Liver (tissue), 9 donors: ENCODE results near the gene GZMH. TPM values are rescaled to one million over a fixed set of nuclear protein-coding genes. Genes with fewer than 3 reads are reported as not detected.

ENCODE experiments used
- DNase-seq: peaks from one replicate; pipeline ENCODE4 v3.0.0-alpha.2; 2017; ENCODE audit warnings: low spot score
- H3K27ac ChIP-seq, 2 donors: one replicate each; pipeline ENCODE4 v1.7.0; 2013; ENCODE audit warnings: inconsistent platforms in 2 of 2, low read length in 2 of 2, control low read depth in 1 of 2, low read depth in 1 of 2, mild to moderate bottlenecking in 1 of 2
- H3K27me3 ChIP-seq, 4 donors: one replicate each; pipeline versions ENCODE4 v1.6.1 to v1.7.0; 2013; ENCODE audit warnings: low read length in 3 of 4, inconsistent platforms in 1 of 4, mild to moderate bottlenecking in 1 of 4, moderate library complexity in 1 of 4; ENCODE audit not compliant: control insufficient read depth in 4 of 4, insufficient read depth in 4 of 4
- H3K36me3 ChIP-seq, 4 donors: one replicate each; pipeline versions ENCODE4 v1.6.1 to v1.7.0; 2013; ENCODE audit warnings: low read length in 3 of 4, mild to moderate bottlenecking in 3 of 4, low read depth in 1 of 4, moderate library complexity in 1 of 4; ENCODE audit not compliant: control insufficient read depth in 4 of 4, insufficient read depth in 3 of 4
- H3K4me1 ChIP-seq, 4 donors: one replicate each; pipeline versions ENCODE4 v1.6.1 to v1.7.0; 2013; ENCODE audit warnings: low read length in 3 of 4, mild to moderate bottlenecking in 3 of 4, moderate library complexity in 1 of 4; ENCODE audit not compliant: control insufficient read depth in 4 of 4, insufficient read depth in 4 of 4
- H3K4me3 ChIP-seq, 3 donors: one replicate each; pipeline versions ENCODE4 v1.6.1 to v1.7.0; 2013; ENCODE audit warnings: low read length in 3 of 3, control low read depth in 1 of 3, low read depth in 1 of 3, mild to moderate bottlenecking in 1 of 3
- H3K9ac ChIP-seq, 2 donors: one replicate each; pipeline ENCODE4 v1.7.0; 2013; ENCODE audit warnings: low read length in 2 of 2, mild to moderate bottlenecking in 2 of 2, moderate library complexity in 2 of 2, control low read depth in 1 of 2, low read depth in 1 of 2
- H3K9me3 ChIP-seq, 4 donors: one replicate each; pipeline versions ENCODE4 v1.6.1 to v1.7.0; 2013; ENCODE audit warnings: low read length in 3 of 4; ENCODE audit not compliant: control insufficient read depth in 4 of 4
- FOXA1 ChIP-seq: IDR thresholded peaks from 2 replicates; pipeline ENCODE4 v1.6.1; 2016; ENCODE audit warnings: antibody characterized with exemption
- FOXA2 ChIP-seq: IDR thresholded peaks from 2 replicates; pipeline ENCODE4 v1.6.1; 2016; ENCODE audit warnings: antibody characterized with exemption
- GABPA ChIP-seq, 2 donors: IDR thresholded peaks in 1 of 2; conservative IDR thresholded peaks in 1 of 2; 2 replicates each; pipeline ENCODE4 v1.6.1; 2016; ENCODE audit warnings: antibody characterized with exemption in 2 of 2, mild to moderate bottlenecking in 1 of 2, moderate library complexity in 1 of 2
- NR2F2 ChIP-seq: IDR thresholded peaks from 2 replicates; pipeline ENCODE4 v1.6.1; 2016; ENCODE audit warnings: antibody characterized with exemption
- RXRA ChIP-seq, 2 donors: IDR thresholded peaks; 2 replicates each; pipeline ENCODE4 v1.6.1; 2017 to 2018; ENCODE audit warnings: antibody characterized with exemption in 2 of 2, mild to moderate bottlenecking in 1 of 2
- SP1 ChIP-seq: IDR thresholded peaks from 2 replicates; pipeline ENCODE4 v1.6.1; 2018; ENCODE audit warnings: antibody characterized with exemption, mild to moderate bottlenecking
- TAF1 ChIP-seq: conservative IDR thresholded peaks from 2 replicates; pipeline ENCODE4 v1.6.1; 2016; ENCODE audit warnings: antibody characterized with exemption, mild to moderate bottlenecking
- YY1 ChIP-seq: IDR thresholded peaks from 2 replicates; pipeline ENCODE4 v1.6.1; 2016; ENCODE audit warnings: antibody characterized with exemption, mild to moderate bottlenecking
- ZBTB33 ChIP-seq: IDR thresholded peaks from 2 replicates; pipeline ENCODE4 v1.6.1; 2016; ENCODE audit warnings: antibody characterized with exemption
- WGBS: extraction: QIAGEN DNeasy Blood & Tissue Kit; methylation state at CpG from one replicate; pipeline ENCODE4 v1.1.7; 2013; 5-methylcytosine and 5-hydroxymethylcytosine counted together
- polyA plus RNA-seq, 2 donors: library from polyadenylated mRNA; stranded (reverse) in 1 of 2; unstranded in 1 of 2; fragments of 200-250 nt in 1 of 2; fragments of >200 nt in 1 of 2; fragmentation: Nextera tagmentation in 1 of 2; extraction: Ambion mirVana in 1 of 2; gene quantifications; one replicate each; pipeline versions ENCODE4 v1.2.1 to v1.2.3, GENCODE V29; 2013 to 2015
- total RNA-seq, 2 donors: library from RNA; depleted of rRNA; stranded (reverse); fragments of >200 nt; gene quantifications; one replicate each; pipeline ENCODE4 v1.2.3, GENCODE V29; 2014
- TF ChIP-seq, protein P1 (sequence below): IDR thresholded peaks from 2 replicates; pipeline ENCODE4 v1.6.1; 2016; ENCODE audit warnings: antibody characterized with exemption
- TF ChIP-seq, protein P2 (sequence below): fragments of 150-350 bp; IDR thresholded peaks from 2 replicates; pipeline ENCODE4 v1.5.1; 2017; ENCODE audit warnings: improper control_type of control experiment, low read depth, low read length; ENCODE audit not compliant: missing input control
- donor health status: healthy.
- donor health status: healthy.
- donor health status: healthy.
- donor health status: healthy.
- donor health status: healthy.

The GZMH gene
- total and polyA plus RNA-seq, 4 donors: 0.28 to 1.6 (median 0.55) TPM

DNA sequence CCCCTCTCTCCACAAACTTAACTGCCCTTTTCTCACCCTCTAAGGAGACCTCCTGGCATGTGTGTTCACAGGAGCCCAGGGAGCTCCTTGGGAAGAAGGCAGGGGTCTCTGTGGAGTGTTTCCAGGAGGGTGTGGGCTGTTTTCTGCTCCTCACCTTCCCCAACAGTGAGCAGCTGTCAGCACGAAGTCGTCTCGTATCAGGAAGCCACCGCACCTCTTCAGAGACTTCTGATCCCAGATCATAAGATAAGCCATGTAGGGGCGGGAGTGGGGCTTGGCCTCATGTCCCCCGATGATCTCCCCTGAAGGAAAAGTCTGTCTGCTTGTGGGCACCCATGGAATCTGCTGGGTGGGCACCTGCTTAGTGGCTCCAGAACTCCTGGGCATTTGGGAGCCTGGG, 23.3 kb upstream of the GZMH start:
- DNase-seq: no peak
- Histone ChIP-seq H3K9me3 (no peaks in the 10 kb centered on the region), H3K27me3 (no peaks in the 10 kb centered on the region), H3K9ac (no peak overlapping the region), H3K36me3 (no peaks in the 10 kb centered on the region), H3K4me3 (no peak overlapping the region), H3K4me1 (no peaks in the 10 kb centered on the region), H3K27ac (no peak overlapping the region)
- WGBS: 57% methylated on average over 6 of the region's 6 CpGs
- TF ChIP-seq SP1 (no peak), RXRA (IDR thresholded peaks at IDR 0.05) (no peak), GABPA (IDR thresholded peaks at IDR 0.05 in 1 of 2, conservative IDR thresholded peaks at IDR 0.05 in 1 of 2) (no peak), ZBTB33 (no peak), YY1 (no peak), FOXA1 (no peak)
- TF ChIP-seq, protein P1, sequence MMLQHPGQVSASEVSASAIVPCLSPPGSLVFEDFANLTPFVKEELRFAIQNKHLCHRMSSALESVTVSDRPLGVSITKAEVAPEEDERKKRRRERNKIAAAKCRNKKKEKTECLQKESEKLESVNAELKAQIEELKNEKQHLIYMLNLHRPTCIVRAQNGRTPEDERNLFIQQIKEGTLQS: no peak
- TF ChIP-seq, protein P2, sequence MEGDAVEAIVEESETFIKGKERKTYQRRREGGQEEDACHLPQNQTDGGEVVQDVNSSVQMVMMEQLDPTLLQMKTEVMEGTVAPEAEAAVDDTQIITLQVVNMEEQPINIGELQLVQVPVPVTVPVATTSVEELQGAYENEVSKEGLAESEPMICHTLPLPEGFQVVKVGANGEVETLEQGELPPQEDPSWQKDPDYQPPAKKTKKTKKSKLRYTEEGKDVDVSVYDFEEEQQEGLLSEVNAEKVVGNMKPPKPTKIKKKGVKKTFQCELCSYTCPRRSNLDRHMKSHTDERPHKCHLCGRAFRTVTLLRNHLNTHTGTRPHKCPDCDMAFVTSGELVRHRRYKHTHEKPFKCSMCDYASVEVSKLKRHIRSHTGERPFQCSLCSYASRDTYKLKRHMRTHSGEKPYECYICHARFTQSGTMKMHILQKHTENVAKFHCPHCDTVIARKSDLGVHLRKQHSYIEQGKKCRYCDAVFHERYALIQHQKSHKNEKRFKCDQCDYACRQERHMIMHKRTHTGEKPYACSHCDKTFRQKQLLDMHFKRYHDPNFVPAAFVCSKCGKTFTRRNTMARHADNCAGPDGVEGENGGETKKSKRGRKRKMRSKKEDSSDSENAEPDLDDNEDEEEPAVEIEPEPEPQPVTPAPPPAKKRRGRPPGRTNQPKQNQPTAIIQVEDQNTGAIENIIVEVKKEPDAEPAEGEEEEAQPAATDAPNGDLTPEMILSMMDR: no peak

- no peak for DNase-seq
- Histone ChIP-seq H3K9ac (no peak overlapping the region), H3K36me3 (no peaks in the 10 kb centered on the region), H3K4me3 (no peak overlapping the region), H3K9me3 (no peaks in the 10 kb centered on the region), H3K27ac (no peak overlapping the region), H3K4me1 (no peaks in the 10 kb centered on the region), H3K27me3 (no peaks in the 10 kb centered on the region)
- 72% methylated on average over 4 of the region's 4 CpGs for WGBS
- TF ChIP-seq RXRA (IDR thresholded peaks at IDR 0.05): no peak
- TF ChIP-seq, protein P1: no peak
- TF ChIP-seq NR2F2: no peak
- no peak for TF ChIP-seq YY1
- no peak for TF ChIP-seq FOXA1
- no peak for TF ChIP-seq FOXA2
Observed at GRCh38 chr14:24632336-24632735, 22.9 kb upstream of the GZMH start.

DNA sequence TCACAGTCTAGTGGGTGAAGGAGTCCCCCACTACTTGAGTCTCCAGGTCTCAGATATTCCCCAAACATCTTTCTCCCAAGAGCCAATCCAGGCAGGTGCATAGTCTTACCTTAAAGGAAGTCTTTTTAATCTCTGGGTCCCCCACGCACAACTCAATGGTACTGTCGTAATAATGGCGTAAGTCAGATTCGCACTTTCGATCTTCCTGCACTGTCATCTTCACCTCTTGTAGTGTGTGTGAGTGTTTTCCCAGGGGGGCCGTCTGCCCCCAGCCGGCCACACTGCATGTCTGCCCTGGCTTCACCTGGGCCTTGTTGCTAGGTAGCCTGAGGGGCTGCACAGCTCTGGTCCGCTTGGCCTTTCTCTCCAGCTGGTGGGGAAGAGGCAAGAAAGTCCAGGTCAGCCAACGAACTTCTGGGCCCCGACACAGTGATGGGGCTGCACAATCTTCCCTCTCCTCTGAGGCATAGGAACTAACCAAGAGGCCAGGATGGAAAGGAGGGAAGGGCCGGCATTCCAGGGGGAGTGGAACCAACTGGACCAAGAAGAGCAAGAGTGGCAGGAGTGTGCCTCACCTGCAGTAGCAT, 22.4 kb upstream of the GZMH start:
- H3K27ac ChIP-seq: no peak overlapping the region
- WGBS: 88% methylated on average over 11 of the region's 11 CpGs
- no peak for DNase-seq

More for the DNA sequence above, 22.4 kb upstream of the GZMH start:
- H3K9me3 ChIP-seq: no peaks in the 10 kb centered on the region
- no peak overlapping the region for H3K9ac ChIP-seq
- no peak for TF ChIP-seq RXRA (IDR thresholded peaks at IDR 0.05)
- TF ChIP-seq YY1: no peak
- no peak for TF ChIP-seq TAF1
- TF ChIP-seq NR2F2: no peak
- TF ChIP-seq, protein P2: no peak
- no peak for TF ChIP-seq ZBTB33
- H3K4me3 ChIP-seq: no peak overlapping the region
- H3K27me3 ChIP-seq: no peaks in the 10 kb centered on the region
- no peaks in the 10 kb centered on the region for H3K4me1 ChIP-seq
- no peaks in the 10 kb centered on the region for H3K36me3 ChIP-seq
